Measurements from ENCODE around the gene CCDC85C.

DNA sequence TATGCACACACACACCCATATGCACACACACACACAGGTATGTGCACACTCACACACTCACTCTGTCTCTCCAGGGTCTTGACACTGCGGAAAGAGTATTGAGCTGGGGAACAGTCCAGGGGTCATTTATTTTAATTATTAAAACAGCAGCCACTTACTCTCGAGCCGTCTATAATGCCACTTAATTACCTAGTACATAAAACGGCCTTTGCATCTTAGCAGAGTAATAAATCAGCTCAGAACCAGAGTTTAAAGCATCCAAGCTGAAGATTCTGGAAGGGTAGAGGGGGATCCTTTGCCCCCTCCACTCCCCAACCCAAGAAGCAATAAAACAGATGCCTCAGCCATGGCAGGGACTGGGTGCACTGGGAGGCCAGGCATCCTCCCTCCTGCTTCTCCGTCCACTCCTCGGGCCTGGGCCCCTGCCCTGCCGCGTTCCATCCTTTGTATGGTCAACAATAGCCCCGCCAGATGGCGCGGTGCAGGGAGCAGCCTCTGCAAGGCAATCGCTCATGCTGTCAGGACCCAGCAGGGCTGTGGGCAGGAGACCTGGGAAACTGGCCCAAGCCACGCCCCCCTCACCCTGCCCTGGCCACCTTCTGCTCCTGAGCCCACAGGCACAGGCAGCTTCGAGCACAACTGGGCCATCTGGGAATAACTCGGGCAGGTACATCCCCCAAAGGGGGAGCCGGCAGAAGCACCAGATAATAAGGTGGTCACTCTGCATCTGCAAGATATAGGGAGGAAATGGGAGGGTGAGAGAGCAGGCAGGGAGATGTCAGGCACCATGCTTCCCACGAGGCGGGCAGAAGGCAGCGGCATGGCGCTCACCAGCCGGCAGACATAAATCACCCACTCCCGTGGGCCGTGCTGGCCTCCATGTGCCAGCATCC is 40.9 kb downstream of the CCDC85C start:
- TF ChIP-seq, protein P1, sequence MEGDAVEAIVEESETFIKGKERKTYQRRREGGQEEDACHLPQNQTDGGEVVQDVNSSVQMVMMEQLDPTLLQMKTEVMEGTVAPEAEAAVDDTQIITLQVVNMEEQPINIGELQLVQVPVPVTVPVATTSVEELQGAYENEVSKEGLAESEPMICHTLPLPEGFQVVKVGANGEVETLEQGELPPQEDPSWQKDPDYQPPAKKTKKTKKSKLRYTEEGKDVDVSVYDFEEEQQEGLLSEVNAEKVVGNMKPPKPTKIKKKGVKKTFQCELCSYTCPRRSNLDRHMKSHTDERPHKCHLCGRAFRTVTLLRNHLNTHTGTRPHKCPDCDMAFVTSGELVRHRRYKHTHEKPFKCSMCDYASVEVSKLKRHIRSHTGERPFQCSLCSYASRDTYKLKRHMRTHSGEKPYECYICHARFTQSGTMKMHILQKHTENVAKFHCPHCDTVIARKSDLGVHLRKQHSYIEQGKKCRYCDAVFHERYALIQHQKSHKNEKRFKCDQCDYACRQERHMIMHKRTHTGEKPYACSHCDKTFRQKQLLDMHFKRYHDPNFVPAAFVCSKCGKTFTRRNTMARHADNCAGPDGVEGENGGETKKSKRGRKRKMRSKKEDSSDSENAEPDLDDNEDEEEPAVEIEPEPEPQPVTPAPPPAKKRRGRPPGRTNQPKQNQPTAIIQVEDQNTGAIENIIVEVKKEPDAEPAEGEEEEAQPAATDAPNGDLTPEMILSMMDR (IDR thresholded peaks at IDR 0.05) = peak; percentile 23 to 40 (median 27)
- TF ChIP-seq EP300 (IDR thresholded peaks at IDR 0.05) = no peak
- TF ChIP-seq POLR2A (IDR thresholded peaks at IDR 0.05) = no peak

All from ovary (tissue), 3 donors.